Lower leg skin (tissue), 3 donors: Measurements from ENCODE around the gene KLRC4.

Source experiments
- POLR2A ChIP-seq, 2 donors: fragments of 450-650 bp; IDR thresholded peaks; one replicate each; pipeline ENCODE4 v1.6.1; 2016 to 2017; ENCODE audit warnings: antibody characterized with exemption in 2 of 2, mild to moderate bottlenecking in 1 of 2, moderate library complexity in 1 of 2
- TF ChIP-seq, protein P1 (sequence below), 3 donors: fragments of 450-650 bp; IDR thresholded peaks; one replicate each; pipeline ENCODE4 v1.5.1; 2016; ENCODE audit warnings: antibody characterized with exemption in 3 of 3, mild to moderate bottlenecking in 3 of 3, moderate library complexity in 2 of 3

DNA sequence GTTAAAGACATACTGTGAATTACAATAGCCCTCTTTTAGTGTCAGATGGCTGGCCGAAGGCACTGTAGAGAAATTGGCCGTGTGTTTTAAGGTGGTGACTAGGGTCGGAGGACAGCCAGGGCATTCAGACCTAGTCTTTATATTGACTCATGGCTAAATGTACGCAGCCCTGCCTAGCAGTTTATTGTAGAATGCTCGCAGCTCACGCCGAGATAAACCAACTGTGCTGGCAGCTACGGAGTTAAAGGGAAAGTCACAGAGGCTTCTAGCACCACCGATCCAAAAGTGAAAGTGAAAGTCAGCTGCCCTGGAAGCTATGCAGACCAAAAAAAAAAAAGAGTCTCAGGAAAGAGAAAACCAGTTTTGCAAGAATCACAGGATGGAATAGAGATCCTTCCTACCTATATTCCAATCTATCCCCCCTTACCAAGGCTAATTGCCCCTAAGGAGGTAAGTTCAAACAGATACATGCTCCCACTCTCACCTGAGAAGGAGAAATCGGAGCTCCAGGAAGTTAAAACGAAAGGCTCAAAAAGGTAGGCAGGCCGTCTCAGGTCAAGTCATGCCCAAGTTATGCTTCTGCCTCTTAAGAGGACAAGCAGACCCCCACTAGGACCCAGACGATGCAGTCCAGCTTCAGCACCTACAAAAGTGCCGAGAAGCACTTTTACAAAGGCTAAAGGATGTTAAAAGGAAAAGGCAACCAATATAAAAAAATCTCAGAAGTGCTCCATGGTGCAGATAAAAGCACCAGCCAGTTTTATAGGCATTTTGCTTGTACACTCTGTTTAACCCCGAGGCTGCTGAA is 44.5 kb downstream of the KLRC4 start:
- TF ChIP-seq POLR2A (IDR thresholded peaks at IDR 0.05), result no peak
- TF ChIP-seq, protein P1, sequence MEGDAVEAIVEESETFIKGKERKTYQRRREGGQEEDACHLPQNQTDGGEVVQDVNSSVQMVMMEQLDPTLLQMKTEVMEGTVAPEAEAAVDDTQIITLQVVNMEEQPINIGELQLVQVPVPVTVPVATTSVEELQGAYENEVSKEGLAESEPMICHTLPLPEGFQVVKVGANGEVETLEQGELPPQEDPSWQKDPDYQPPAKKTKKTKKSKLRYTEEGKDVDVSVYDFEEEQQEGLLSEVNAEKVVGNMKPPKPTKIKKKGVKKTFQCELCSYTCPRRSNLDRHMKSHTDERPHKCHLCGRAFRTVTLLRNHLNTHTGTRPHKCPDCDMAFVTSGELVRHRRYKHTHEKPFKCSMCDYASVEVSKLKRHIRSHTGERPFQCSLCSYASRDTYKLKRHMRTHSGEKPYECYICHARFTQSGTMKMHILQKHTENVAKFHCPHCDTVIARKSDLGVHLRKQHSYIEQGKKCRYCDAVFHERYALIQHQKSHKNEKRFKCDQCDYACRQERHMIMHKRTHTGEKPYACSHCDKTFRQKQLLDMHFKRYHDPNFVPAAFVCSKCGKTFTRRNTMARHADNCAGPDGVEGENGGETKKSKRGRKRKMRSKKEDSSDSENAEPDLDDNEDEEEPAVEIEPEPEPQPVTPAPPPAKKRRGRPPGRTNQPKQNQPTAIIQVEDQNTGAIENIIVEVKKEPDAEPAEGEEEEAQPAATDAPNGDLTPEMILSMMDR (IDR thresholded peaks at IDR 0.05), result no peak
